Neuron (in vitro differentiated cells): ENCODE results near the gene ARFGAP3.

Experiments used
- H2AFZ ChIP-seq: one replicate; pipeline ENCODE4 v1.6.1; 2013; ENCODE audit warnings: low read depth, mild to moderate bottlenecking, inconsistent platforms, low read length, moderate library complexity
- H3K27me3 ChIP-seq: one replicate; pipeline ENCODE4 v1.6.1; 2013; ENCODE audit warnings: low read length; ENCODE audit not compliant: insufficient read depth
- H3K36me3 ChIP-seq: one replicate; pipeline ENCODE4 v1.6.1; 2013; ENCODE audit warnings: low read length; ENCODE audit not compliant: insufficient read depth
- H3K4me1 ChIP-seq: one replicate; pipeline ENCODE4 v1.6.1; 2013; ENCODE audit warnings: low read length; ENCODE audit not compliant: insufficient read depth
- H3K4me3 ChIP-seq: 2 replicates; pipeline ENCODE4 v1.5.1; 2013; ENCODE audit warnings: mild to moderate bottlenecking, low read length, moderate library complexity
- H3K9me3 ChIP-seq: one replicate; pipeline ENCODE4 v1.6.1; 2013; ENCODE audit warnings: low read length

ARFGAP3 gene

DNA sequence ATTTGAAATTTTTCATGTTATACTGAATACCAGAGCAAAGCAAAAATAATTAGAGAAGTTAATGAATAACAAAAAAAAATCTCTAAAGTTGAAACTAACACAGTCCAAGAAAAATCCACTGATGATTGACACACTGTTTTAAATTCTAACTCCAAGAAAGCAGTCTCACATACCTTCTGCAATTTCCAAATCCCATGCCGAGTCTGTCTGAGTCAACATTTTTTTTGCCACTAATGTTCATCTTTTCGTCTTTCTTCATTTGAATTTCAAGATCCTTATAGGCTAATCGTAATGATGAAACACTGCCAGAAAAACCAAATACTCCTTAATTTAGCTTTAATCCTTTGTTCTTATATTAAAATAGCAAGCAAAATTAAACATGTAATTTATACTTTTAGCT is 39.5 kb downstream of the ARFGAP3 start:
- Histone ChIP-seq H3K9me3 (peaks cover 8% of the 10 kb centered on the region), H2AFZ (no peak overlapping the region), H3K27me3 (no peaks in the 10 kb centered on the region), H3K36me3 (peaks cover 37% of the 10 kb centered on the region), H3K4me1 (no peaks in the 10 kb centered on the region), H3K4me3 (no peak overlapping the region)

GRCh38 chr22:42816336-42816735 is 40.7 kb downstream of the ARFGAP3 start:
- H3K9me3 ChIP-seq = peaks cover 2% of the 10 kb centered on the region
- no peaks in the 10 kb centered on the region for H3K4me1 ChIP-seq
- H3K36me3 ChIP-seq = peaks cover 35% of the 10 kb centered on the region
- H3K27me3 ChIP-seq = no peaks in the 10 kb centered on the region
- no peak overlapping the region for H2AFZ ChIP-seq
- no peak overlapping the region for H3K4me3 ChIP-seq

DNA sequence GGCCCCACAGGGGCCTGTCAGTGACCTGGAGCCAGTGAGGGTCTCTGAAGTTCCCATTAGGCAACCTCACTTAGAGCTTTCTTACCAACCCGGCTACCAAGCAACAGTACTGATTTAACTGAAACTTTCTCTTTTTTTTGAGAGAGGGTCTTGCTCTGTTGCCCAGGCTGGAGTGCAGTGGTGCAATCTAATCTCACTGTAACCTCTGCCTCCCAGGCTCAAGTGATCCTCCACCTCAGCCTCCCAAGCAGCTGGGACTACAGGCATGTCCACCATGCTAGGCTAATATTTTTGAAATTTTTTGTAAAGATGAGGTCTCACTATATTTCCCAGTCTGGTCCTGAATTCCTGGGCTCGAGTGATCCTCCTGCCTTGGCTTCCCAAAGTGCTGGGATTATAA is 42.5 kb downstream of the ARFGAP3 start:
- Histone ChIP-seq H3K4me1 (no peaks in the 10 kb centered on the region), H3K27me3 (no peaks in the 10 kb centered on the region), H3K4me3 (no peak overlapping the region), H3K36me3 (peaks cover 42% of the 10 kb centered on the region), H2AFZ (no peak overlapping the region), H3K9me3 (no peaks in the 10 kb centered on the region)

DNA sequence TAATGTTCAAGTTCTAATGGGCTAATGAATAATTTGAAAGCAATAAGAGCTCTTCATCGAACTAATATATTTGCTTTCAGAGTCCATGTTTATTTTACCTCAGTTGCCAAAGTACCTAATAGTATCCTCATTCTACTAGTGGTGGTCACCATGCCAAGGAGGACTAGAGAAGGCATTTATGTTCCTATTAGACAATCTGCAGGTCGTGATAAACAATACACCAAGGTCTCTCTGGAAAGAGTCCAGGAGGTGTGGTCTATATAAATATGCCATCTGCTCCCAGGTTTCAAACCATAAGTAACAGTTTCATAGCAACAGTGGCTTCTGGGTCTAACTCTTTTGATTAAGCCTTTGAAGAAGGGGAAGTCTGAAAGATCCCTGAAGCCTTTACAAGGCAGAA is 42.9 kb downstream of the ARFGAP3 start:
- no peak overlapping the region for H3K4me3 ChIP-seq
- no peak overlapping the region for H2AFZ ChIP-seq
- no peaks in the 10 kb centered on the region for H3K27me3 ChIP-seq
- no peaks in the 10 kb centered on the region for H3K4me1 ChIP-seq
- peaks cover 41% of the 10 kb centered on the region for H3K36me3 ChIP-seq
- no peaks in the 10 kb centered on the region for H3K9me3 ChIP-seq

GRCh38 chr22:42813501-42813900 is 43.6 kb downstream of the ARFGAP3 start:
- Histone ChIP-seq H3K9me3 (no peaks in the 10 kb centered on the region), H3K4me3 (no peak overlapping the region), H3K36me3 (peaks cover 45% of the 10 kb centered on the region), H3K4me1 (no peaks in the 10 kb centered on the region), H3K27me3 (no peaks in the 10 kb centered on the region), H2AFZ (no peak overlapping the region)

- no peaks in the 10 kb centered on the region for H3K9me3 ChIP-seq
- H3K27me3 ChIP-seq = no peaks in the 10 kb centered on the region
- H3K4me3 ChIP-seq = no peak overlapping the region
- H3K36me3 ChIP-seq = peaks cover 59% of the 10 kb centered on the region
- no peak overlapping the region for H2AFZ ChIP-seq
- H3K4me1 ChIP-seq = peaks cover under 1% of the 10 kb centered on the region
These were observed 45.6 kb downstream of the ARFGAP3 start for GRCh38 chr22:42811459-42811858.

DNA sequence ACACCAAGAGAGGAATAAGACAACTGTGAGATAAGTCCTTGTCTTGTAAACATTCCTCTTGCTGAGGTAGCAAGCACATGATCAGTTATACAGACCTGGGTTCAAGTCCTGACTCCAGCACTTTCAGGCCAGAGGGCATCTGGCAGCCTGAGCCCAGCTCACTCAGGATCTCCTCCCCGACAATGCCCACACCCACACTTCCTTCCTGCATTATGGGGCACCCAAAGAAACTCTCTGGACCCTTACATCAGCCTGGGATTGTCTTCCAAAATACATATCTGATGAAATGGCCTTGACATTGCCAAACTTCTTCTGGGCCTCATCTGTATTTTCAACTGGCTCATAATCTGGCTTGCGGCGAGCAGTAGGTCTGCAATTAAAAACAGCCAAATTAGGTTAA is 48.6 kb downstream of the ARFGAP3 start:
- Histone ChIP-seq H3K36me3 (peaks cover 53% of the 10 kb centered on the region), H2AFZ (no peak overlapping the region), H3K4me1 (peaks cover 16% of the 10 kb centered on the region), H3K4me3 (no peak overlapping the region), H3K27me3 (no peaks in the 10 kb centered on the region), H3K9me3 (no peaks in the 10 kb centered on the region)

GRCh38 chr22:42807185-42807584 is 49.9 kb downstream of the ARFGAP3 start:
- no peaks in the 10 kb centered on the region for H3K9me3 ChIP-seq
- H3K36me3 ChIP-seq = peaks cover 48% of the 10 kb centered on the region
- peaks cover 16% of the 10 kb centered on the region for H3K4me1 ChIP-seq
- no peaks in the 10 kb centered on the region for H3K27me3 ChIP-seq
- H2AFZ ChIP-seq = no peak overlapping the region
- no peak overlapping the region for H3K4me3 ChIP-seq

DNA sequence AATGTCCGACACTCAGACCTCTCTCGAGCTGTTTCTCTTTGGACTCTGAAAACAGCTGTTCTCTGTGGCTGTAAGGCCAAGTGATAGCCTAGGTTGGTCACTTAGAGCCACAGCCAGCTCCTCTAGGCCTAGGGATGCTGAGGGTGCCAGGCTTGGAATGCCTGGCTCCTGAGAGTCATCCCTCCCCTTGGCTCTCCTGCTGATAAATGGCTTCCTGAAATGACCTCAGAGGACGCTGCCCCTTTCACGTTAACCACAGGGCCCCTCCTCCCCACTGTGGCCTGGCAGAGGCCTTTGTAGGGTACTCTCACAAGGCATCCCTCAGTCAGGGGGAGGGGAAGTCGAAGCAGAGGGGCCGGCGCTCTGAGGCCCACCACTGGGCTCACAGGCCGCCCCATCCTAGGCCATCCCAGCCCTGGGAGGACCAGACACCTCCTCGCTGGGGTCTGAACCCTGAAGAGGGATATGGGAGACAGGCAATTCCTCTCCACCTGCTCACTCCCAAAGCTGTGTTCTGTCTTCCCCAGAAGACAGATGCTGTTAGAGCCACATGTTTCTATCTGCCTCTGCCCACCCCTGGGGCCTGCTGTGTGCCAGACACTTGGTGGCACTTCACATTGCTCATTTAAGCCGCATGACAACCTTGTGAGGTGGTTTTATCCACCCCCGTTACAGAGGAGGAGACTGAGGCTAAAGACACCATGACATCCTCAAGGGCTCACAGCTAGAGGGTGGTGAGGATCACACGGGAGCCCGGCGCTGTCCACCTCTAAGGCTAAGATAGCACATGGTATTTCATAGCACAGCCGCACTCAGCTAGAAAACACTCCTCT is 50.9 kb downstream of the ARFGAP3 start:
- peaks cover 16% of the 10 kb centered on the region for H3K4me1 ChIP-seq
- no peak overlapping the region for H3K4me3 ChIP-seq
- no peaks in the 10 kb centered on the region for H3K9me3 ChIP-seq
- no peak overlapping the region for H2AFZ ChIP-seq
- H3K36me3 ChIP-seq = peaks cover 44% of the 10 kb centered on the region
- no peaks in the 10 kb centered on the region for H3K27me3 ChIP-seq

DNA sequence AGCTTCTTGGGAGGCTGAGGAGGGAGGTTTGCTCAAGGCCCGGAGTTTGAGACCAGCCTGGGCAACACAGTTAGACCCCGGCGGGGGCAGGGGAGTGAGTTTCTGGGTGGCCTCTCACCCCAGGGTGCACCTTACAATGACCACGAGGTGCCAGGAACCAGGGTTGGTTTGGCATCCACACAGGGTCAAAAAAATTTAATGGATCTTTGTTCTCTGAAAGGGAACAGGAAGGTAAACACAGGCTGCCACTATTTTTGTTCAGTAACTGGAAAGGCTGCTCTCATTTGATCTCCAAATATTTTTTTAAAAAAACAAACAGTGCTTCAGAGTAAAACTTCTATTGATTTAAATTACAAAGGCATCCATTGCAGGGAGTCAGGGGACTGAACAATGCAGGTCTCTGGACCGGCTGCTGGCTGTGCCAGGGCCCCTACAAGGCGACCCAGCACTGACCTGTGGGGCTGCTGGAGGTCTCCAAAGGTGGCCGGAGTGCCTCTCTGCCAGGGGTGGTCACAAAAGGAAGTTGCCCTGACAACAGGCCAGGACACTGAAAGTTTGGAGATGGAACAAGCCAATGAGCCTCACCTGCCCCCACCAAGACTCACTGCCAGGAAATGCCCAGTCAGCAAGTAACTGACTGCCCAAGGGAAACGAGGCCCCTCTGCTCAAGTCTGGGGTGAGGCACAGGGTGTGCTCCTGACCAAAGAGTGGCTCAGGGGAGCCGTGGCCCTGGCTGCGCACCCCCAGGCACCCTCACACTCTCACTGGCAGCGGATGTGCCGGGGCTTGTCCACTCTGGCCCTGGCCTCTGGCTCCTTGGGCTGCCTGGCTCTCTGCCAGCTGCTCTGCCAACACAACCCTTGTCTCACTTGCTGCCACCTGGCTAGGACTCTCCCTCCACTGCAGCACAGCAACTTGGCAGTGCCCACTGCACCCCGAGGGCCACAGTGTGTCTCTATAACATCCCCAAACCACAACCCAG is 51.8 kb downstream of the ARFGAP3 start:
- no peak overlapping the region for H3K4me3 ChIP-seq
- no peaks in the 10 kb centered on the region for H3K27me3 ChIP-seq
- no peaks in the 10 kb centered on the region for H3K9me3 ChIP-seq
- peaks cover 16% of the 10 kb centered on the region for H3K4me1 ChIP-seq
- peaks cover 36% of the 10 kb centered on the region for H3K36me3 ChIP-seq
- H2AFZ ChIP-seq = no peak overlapping the region

GRCh38 chr22:42803389-42803788 is 53.7 kb downstream of the ARFGAP3 start:
- Histone ChIP-seq H3K4me3 (no peak overlapping the region), H3K9me3 (no peaks in the 10 kb centered on the region), H3K36me3 (peaks cover 37% of the 10 kb centered on the region), H3K4me1 (peaks cover 16% of the 10 kb centered on the region), H3K27me3 (no peaks in the 10 kb centered on the region), H2AFZ (no peak overlapping the region)

DNA sequence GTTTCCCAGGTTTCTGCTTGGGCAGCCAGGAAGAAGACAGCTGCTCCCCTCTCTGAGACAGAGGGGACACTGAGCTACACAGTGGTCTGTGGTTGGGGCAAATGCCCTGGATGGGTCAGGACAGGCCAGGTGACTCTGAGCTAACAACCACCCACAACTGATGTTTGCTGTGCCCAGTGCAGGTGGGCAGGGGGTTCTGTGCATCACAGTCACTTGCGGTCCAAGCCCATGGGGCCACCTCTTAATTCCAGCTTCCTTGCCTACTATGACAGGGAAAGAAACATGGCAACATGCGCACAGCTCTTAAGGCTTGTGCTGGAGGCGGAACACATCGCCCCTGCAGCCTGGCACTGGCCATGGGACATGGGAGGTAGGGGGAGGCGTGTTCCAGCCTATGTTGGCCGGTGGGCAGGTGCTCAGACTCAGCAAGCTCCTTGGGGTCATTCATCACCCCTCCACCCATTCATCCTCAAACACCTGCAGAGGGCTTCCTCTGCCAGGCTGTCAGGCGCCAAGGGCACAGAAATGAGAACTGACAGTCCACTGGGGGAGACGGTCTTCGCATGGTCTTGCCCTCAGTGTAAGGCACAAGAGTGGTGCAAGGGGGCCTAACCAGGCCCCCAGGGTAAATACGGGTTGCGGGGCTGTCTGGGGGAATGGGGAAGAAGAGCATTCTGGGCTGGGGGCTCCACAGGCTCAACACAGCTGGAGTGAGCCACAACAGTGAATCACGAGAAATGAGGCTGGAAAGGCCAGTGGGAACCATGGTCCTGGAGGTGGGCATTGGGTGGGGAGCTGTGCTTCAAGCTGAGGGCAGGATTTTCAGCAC is 55.6 kb downstream of the ARFGAP3 start:
- H3K4me3 ChIP-seq = no peak overlapping the region
- peaks cover 33% of the 10 kb centered on the region for H3K36me3 ChIP-seq
- H3K27me3 ChIP-seq = no peaks in the 10 kb centered on the region
- no peaks in the 10 kb centered on the region for H3K9me3 ChIP-seq
- peaks cover 16% of the 10 kb centered on the region for H3K4me1 ChIP-seq
- H2AFZ ChIP-seq = no peak overlapping the region
